ENCODE results near the gene SPATA31E1.

The SPATA31E1 gene

DNA sequence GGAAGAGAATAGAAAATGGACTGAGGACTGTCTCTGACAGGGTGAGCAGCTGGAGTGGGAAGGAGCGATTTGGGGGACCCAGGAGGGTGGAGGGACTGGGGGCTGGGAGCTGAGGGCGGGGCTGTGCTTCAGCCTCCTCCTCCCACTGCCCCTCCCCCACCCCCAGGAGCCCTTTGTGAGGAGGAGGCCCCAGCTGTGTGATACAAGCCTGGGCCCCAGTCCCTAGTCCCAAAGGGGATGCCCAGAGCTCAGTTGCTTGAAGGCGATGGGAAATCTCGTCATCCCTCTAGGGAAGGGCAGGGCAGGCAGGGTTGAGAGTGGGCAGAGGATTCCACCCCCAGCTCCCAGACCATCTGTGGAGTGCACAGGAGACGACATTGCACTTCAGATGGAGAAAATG is at the start of gene SPATA31E1:
TSS of gene SPATA31E1 (plus strand) at position 251 of the 400 bp plus-strand sequence. CDS start at position 266, 15 bp downstream.
- Histone ChIP-seq H3K27ac (no peak within 1 kb of the TSS), H3K4me3 (ENCODE audit: low read depth, low read length) (no peak within 1 kb of the TSS), H3K9me3 (ENCODE audit: control insufficient read depth, low read length) (no peaks in the 10 kb centered on the region), H3K36me3 (ENCODE audit: control insufficient read depth, insufficient read depth, low read length) (no peaks in the 10 kb centered on the region), H3K9ac (no peak within 1 kb of the TSS), H3K4me1 (no peaks in the 10 kb centered on the region), H2AFZ (no peak within 1 kb of the TSS), H3K79me2 (no peaks in the 10 kb centered on the region), H3K4me2 (ENCODE audit: low read length) (no peak within 1 kb of the TSS), H3K27me3 (ENCODE audit: control insufficient read depth, insufficient read depth, low read length) (no peaks in the 10 kb centered on the region)
- TF ChIP-seq, protein P1, sequence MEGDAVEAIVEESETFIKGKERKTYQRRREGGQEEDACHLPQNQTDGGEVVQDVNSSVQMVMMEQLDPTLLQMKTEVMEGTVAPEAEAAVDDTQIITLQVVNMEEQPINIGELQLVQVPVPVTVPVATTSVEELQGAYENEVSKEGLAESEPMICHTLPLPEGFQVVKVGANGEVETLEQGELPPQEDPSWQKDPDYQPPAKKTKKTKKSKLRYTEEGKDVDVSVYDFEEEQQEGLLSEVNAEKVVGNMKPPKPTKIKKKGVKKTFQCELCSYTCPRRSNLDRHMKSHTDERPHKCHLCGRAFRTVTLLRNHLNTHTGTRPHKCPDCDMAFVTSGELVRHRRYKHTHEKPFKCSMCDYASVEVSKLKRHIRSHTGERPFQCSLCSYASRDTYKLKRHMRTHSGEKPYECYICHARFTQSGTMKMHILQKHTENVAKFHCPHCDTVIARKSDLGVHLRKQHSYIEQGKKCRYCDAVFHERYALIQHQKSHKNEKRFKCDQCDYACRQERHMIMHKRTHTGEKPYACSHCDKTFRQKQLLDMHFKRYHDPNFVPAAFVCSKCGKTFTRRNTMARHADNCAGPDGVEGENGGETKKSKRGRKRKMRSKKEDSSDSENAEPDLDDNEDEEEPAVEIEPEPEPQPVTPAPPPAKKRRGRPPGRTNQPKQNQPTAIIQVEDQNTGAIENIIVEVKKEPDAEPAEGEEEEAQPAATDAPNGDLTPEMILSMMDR (IDR thresholded peaks at IDR 0.05) = no peak

GRCh38 chr9:87834357-87834756 is 48.3 kb upstream of the SPATA31E1 start:
- TF ChIP-seq, protein P1 (IDR thresholded peaks at IDR 0.05) = no peak
- Histone ChIP-seq H3K9ac (no peak overlapping the region), H2AFZ (no peak overlapping the region)

GRCh38 chr9:87836536-87836935 is 46.1 kb upstream of the SPATA31E1 start:
- Histone ChIP-seq H3K79me2 (no peaks in the 10 kb centered on the region), H3K27me3 (ENCODE audit: control insufficient read depth, insufficient read depth, low read length) (no peaks in the 10 kb centered on the region), H3K27ac (no peak overlapping the region), H3K4me3 (ENCODE audit: low read depth, low read length) (no peak overlapping the region), H3K9me3 (ENCODE audit: control insufficient read depth, low read length) (no peaks in the 10 kb centered on the region), H3K4me2 (ENCODE audit: low read length) (no peak overlapping the region), H2AFZ (no peak overlapping the region), H3K36me3 (ENCODE audit: control insufficient read depth, insufficient read depth, low read length) (no peaks in the 10 kb centered on the region), H3K4me1 (no peaks in the 10 kb centered on the region), H3K9ac (no peak overlapping the region)
- TF ChIP-seq, protein P1 (IDR thresholded peaks at IDR 0.05) = no peak

More at GRCh38 chr9:87834357-87834756, 48.3 kb upstream of the SPATA31E1 start:
- Histone ChIP-seq H3K9me3 (ENCODE audit: control insufficient read depth, low read length) (no peaks in the 10 kb centered on the region), H3K4me2 (ENCODE audit: low read length) (no peak overlapping the region), H3K36me3 (ENCODE audit: control insufficient read depth, insufficient read depth, low read length) (no peaks in the 10 kb centered on the region), H3K27me3 (ENCODE audit: control insufficient read depth, insufficient read depth, low read length) (no peaks in the 10 kb centered on the region), H3K4me3 (ENCODE audit: low read depth, low read length) (no peak overlapping the region), H3K79me2 (no peaks in the 10 kb centered on the region), H3K4me1 (no peaks in the 10 kb centered on the region), H3K27ac (no peak overlapping the region)

GRCh38 chr9:87836951-87837705 is 45.5 kb upstream of the SPATA31E1 start:
- Histone ChIP-seq H3K9me3 (ENCODE audit: control insufficient read depth, low read length) (no peaks in the 10 kb centered on the region), H3K4me2 (ENCODE audit: low read length) (no peak overlapping the region), H3K79me2 (no peaks in the 10 kb centered on the region), H3K36me3 (ENCODE audit: control insufficient read depth, insufficient read depth, low read length) (no peaks in the 10 kb centered on the region), H2AFZ (no peak overlapping the region), H3K27ac (no peak overlapping the region), H3K4me1 (no peaks in the 10 kb centered on the region), H3K9ac (no peak overlapping the region), H3K27me3 (ENCODE audit: control insufficient read depth, insufficient read depth, low read length) (no peaks in the 10 kb centered on the region), H3K4me3 (ENCODE audit: low read depth, low read length) (no peak overlapping the region)
- TF ChIP-seq, protein P1 (IDR thresholded peaks at IDR 0.05) = no peak

DNA sequence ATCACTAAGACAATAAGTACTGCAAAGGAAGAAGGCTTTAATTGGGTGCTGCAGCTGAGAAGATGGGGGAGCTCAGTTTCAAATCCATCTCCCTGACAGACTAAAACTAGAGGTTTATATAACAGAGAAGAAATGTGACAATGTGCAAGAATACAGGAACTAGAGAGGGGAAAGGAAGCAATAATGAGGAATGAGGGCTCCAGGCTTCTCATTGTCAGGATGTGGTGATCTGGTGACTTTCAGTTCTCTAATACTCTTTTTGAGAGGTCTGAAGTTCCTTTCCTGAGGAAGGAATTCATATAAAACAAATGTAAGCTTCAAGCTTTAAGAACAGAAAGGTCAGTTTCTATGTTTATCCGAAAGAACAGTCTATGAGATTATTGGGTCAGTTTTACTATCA is 42.5 kb upstream of the SPATA31E1 start:
- Histone ChIP-seq H3K4me3 (ENCODE audit: low read depth, low read length) (no peak overlapping the region), H3K79me2 (no peaks in the 10 kb centered on the region), H3K9ac (no peak overlapping the region), H2AFZ (no peak overlapping the region), H3K27me3 (ENCODE audit: control insufficient read depth, insufficient read depth, low read length) (no peaks in the 10 kb centered on the region), H3K27ac (no peak overlapping the region), H3K4me1 (no peaks in the 10 kb centered on the region), H3K36me3 (ENCODE audit: control insufficient read depth, insufficient read depth, low read length) (no peaks in the 10 kb centered on the region), H3K9me3 (ENCODE audit: control insufficient read depth, low read length) (no peaks in the 10 kb centered on the region), H3K4me2 (ENCODE audit: low read length) (no peak overlapping the region)
- TF ChIP-seq, protein P1 (IDR thresholded peaks at IDR 0.05) = no peak
